ENCODE results near the gene IRX3. TPM values are rescaled to one million over a fixed set of nuclear protein-coding genes. Genes with fewer than 3 reads are reported as not detected.

IRX3 gene
- total and polyA plus RNA-seq, 4 experiments from 2014 or later = not detected

GRCh38 chr16:54281535-54282201 lies 4.9 kb downstream of the IRX3 start:
- H3K9me3 Mint-ChIP-seq = peaks cover 0 to 2% (median 0%) of the 10 kb centered on the region in 8 donors
- no peak for DNase-seq
- H3K27ac Mint-ChIP-seq = no peak overlapping the region
- peak overlapping the region in 2 of 8 donors; percentile 25 to 62 for H3K4me3 Mint-ChIP-seq
- H3K9me3 ChIP-seq (ENCODE audit: control insufficient read depth in 1 of 2, low read length in 2 of 2) = no peaks in the 10 kb centered on the region
- peaks cover 11 to 35% (median 19%) of the 10 kb centered on the region in 4 donors for H3K4me1 Mint-ChIP-seq
- no peaks in the 10 kb centered on the region for H3K36me3 Mint-ChIP-seq
- ChIA-PET CTCF (ENCODE audit: partially characterized antibody) (no interaction called here), POLR2A (ENCODE audit: partially characterized antibody) (no interaction called here)
- no peaks in the 10 kb centered on the region for H3K4me1 ChIP-seq (ENCODE audit: insufficient read depth, low read length)
- H3K27me3 Mint-ChIP-seq = peaks cover 43 to 46% of the 10 kb centered on the region in 2 donors
- peaks cover 6% of the 10 kb centered on the region for H3K27me3 ChIP-seq (ENCODE audit: insufficient read depth, low read length)
- no peak overlapping the region for H3K4me3 ChIP-seq (ENCODE audit: low read length in 2 of 2)
- no peak overlapping the region for H3K27ac ChIP-seq (ENCODE audit: low read depth, low read length)
- intact Hi-C loops (cut with micrococcal nuclease) = no loop called here
- H3K36me3 ChIP-seq (ENCODE audit: insufficient read depth, low read length) = no peaks in the 10 kb centered on the region

GRCh38 chr16:54280751-54281150 lies 5.8 kb downstream of the IRX3 start:
- no peak overlapping the region for H3K4me3 ChIP-seq (ENCODE audit: low read length in 2 of 2)
- peaks cover 6% of the 10 kb centered on the region for H3K27me3 ChIP-seq (ENCODE audit: insufficient read depth, low read length)
- intact Hi-C loops (cut with micrococcal nuclease) = no loop called here
- Mint-ChIP-seq H3K27me3 (peaks cover 39 to 45% of the 10 kb centered on the region in 2 donors), H3K36me3 (no peaks in the 10 kb centered on the region), H3K4me3 (peak overlapping the region in 1 of 8 donors; percentile 24), H3K4me1 (peaks cover 8 to 30% (median 15%) of the 10 kb centered on the region in 4 donors), H3K27ac (no peak overlapping the region), H3K9me3 (peaks cover 0 to 2% (median 0%) of the 10 kb centered on the region in 8 donors)
- DNase-seq = no peak
- ChIA-PET CTCF (ENCODE audit: partially characterized antibody) (no interaction called here), POLR2A (ENCODE audit: partially characterized antibody) (no interaction called here)
- H3K36me3 ChIP-seq (ENCODE audit: insufficient read depth, low read length) = no peaks in the 10 kb centered on the region
- no peaks in the 10 kb centered on the region for H3K4me1 ChIP-seq (ENCODE audit: insufficient read depth, low read length)
- H3K9me3 ChIP-seq (ENCODE audit: control insufficient read depth in 1 of 2, low read length in 2 of 2) = no peaks in the 10 kb centered on the region
- H3K27ac ChIP-seq (ENCODE audit: low read depth, low read length) = no peak overlapping the region

- Histone ChIP-seq H3K27me3 (ENCODE audit: insufficient read depth, low read length) (peaks cover 6% of the 10 kb centered on the region), H3K27ac (ENCODE audit: low read depth, low read length) (no peak overlapping the region), H3K4me3 (ENCODE audit: low read length in 2 of 2) (no peak overlapping the region), H3K36me3 (ENCODE audit: insufficient read depth, low read length) (no peaks in the 10 kb centered on the region), H3K4me1 (ENCODE audit: insufficient read depth, low read length) (no peaks in the 10 kb centered on the region), H3K9me3 (ENCODE audit: control insufficient read depth in 1 of 2, low read length in 2 of 2) (no peaks in the 10 kb centered on the region)
- H3K36me3 Mint-ChIP-seq = no peaks in the 10 kb centered on the region
- H3K27ac Mint-ChIP-seq = peak overlapping the region in 1 of 7 donors; percentile 17
- H3K4me1 Mint-ChIP-seq = peaks cover 3 to 12% (median 5%) of the 10 kb centered on the region in 4 donors
- H3K27me3 Mint-ChIP-seq = peaks cover 30 to 37% of the 10 kb centered on the region in 2 donors
- ChIA-PET CTCF (ENCODE audit: partially characterized antibody) (no interaction called here), POLR2A (ENCODE audit: partially characterized antibody) (no interaction called here)
- peaks cover 0 to 6% (median 0%) of the 10 kb centered on the region in 8 donors for H3K9me3 Mint-ChIP-seq
- H3K4me3 Mint-ChIP-seq = no peak overlapping the region
- no peak for DNase-seq
- intact Hi-C loops (cut with micrococcal nuclease) = no loop called here
Observed at GRCh38 chr16:54277845-54278703, 8.5 kb downstream of the IRX3 start.

GRCh38 chr16:54275956-54276355 lies 10.6 kb downstream of the IRX3 start:
- Histone ChIP-seq H3K9me3 (ENCODE audit: control insufficient read depth in 1 of 2, low read length in 2 of 2) (no peaks in the 10 kb centered on the region), H3K4me3 (ENCODE audit: low read length in 2 of 2) (no peak overlapping the region), H3K27me3 (ENCODE audit: insufficient read depth, low read length) (peaks cover under 1% of the 10 kb centered on the region), H3K4me1 (ENCODE audit: insufficient read depth, low read length) (no peaks in the 10 kb centered on the region), H3K36me3 (ENCODE audit: insufficient read depth, low read length) (no peaks in the 10 kb centered on the region), H3K27ac (ENCODE audit: low read depth, low read length) (no peak overlapping the region)
- no peak for DNase-seq
- H3K4me3 Mint-ChIP-seq = no peak overlapping the region
- no peak overlapping the region for H3K27ac Mint-ChIP-seq
- ChIA-PET POLR2A (ENCODE audit: partially characterized antibody) (no interaction called here), CTCF (ENCODE audit: partially characterized antibody) (no interaction called here)
- H3K4me1 Mint-ChIP-seq = peaks cover 0 to 4% (median under 1%) of the 10 kb centered on the region in 4 donors
- intact Hi-C loops (cut with micrococcal nuclease) = no loop called here
- H3K9me3 Mint-ChIP-seq = peaks cover 0 to 6% (median 0%) of the 10 kb centered on the region in 8 donors
- H3K27me3 Mint-ChIP-seq = peaks cover 17 to 28% of the 10 kb centered on the region in 2 donors
- no peaks in the 10 kb centered on the region for H3K36me3 Mint-ChIP-seq

GRCh38 chr16:54273566-54273965 lies 13.0 kb downstream of the IRX3 start:
- CTCF ChIA-PET (ENCODE audit: partially characterized antibody) = no interaction called here
- intact Hi-C loops (cut with micrococcal nuclease) = no loop called here

GRCh38 chr16:54270711-54271110 lies 15.9 kb downstream of the IRX3 start:
- DNase-seq = no peak
- H3K27me3 Mint-ChIP-seq = peaks cover 11 to 17% of the 10 kb centered on the region in 2 donors
- intact Hi-C loops (cut with micrococcal nuclease) = no loop called here
- H3K9me3 Mint-ChIP-seq = peaks cover 0 to 4% (median 0%) of the 10 kb centered on the region in 8 donors
- no peak overlapping the region for H3K4me3 ChIP-seq (ENCODE audit: low read length in 2 of 2)
- H3K36me3 Mint-ChIP-seq = no peaks in the 10 kb centered on the region
- CTCF ChIA-PET (ENCODE audit: partially characterized antibody) = no interaction called here
- H3K27ac Mint-ChIP-seq = no peak overlapping the region
- H3K4me1 Mint-ChIP-seq = no peaks in the 10 kb centered on the region
- no peak overlapping the region for H3K4me3 Mint-ChIP-seq
- no peaks in the 10 kb centered on the region for H3K27me3 ChIP-seq (ENCODE audit: insufficient read depth, low read length)
- no peaks in the 10 kb centered on the region for H3K9me3 ChIP-seq (ENCODE audit: control insufficient read depth in 1 of 2, low read length in 2 of 2)
- no peaks in the 10 kb centered on the region for H3K4me1 ChIP-seq (ENCODE audit: insufficient read depth, low read length)
- no peak overlapping the region for H3K27ac ChIP-seq (ENCODE audit: low read depth, low read length)
- H3K36me3 ChIP-seq (ENCODE audit: insufficient read depth, low read length) = no peaks in the 10 kb centered on the region
- POLR2A ChIA-PET (ENCODE audit: partially characterized antibody) = no interaction called here

More at GRCh38 chr16:54273566-54273965, 13.0 kb downstream of the IRX3 start:
- POLR2A ChIA-PET (ENCODE audit: partially characterized antibody) = no interaction called here
- Histone ChIP-seq H3K27ac (ENCODE audit: low read depth, low read length) (no peak overlapping the region), H3K4me1 (ENCODE audit: insufficient read depth, low read length) (no peaks in the 10 kb centered on the region), H3K9me3 (ENCODE audit: control insufficient read depth in 1 of 2, low read length in 2 of 2) (no peaks in the 10 kb centered on the region), H3K27me3 (ENCODE audit: insufficient read depth, low read length) (no peaks in the 10 kb centered on the region), H3K4me3 (ENCODE audit: low read length in 2 of 2) (no peak overlapping the region), H3K36me3 (ENCODE audit: insufficient read depth, low read length) (no peaks in the 10 kb centered on the region)
- peaks cover 0 to 6% (median 0%) of the 10 kb centered on the region in 8 donors for H3K9me3 Mint-ChIP-seq
- no peak overlapping the region for H3K27ac Mint-ChIP-seq
- peaks cover 0 to 2% (median 0%) of the 10 kb centered on the region in 4 donors for H3K4me1 Mint-ChIP-seq
- no peak overlapping the region for H3K4me3 Mint-ChIP-seq
- DNase-seq = no peak
- peaks cover 4 to 22% of the 10 kb centered on the region in 2 donors for H3K27me3 Mint-ChIP-seq
- H3K36me3 Mint-ChIP-seq = no peaks in the 10 kb centered on the region

- H3K36me3 ChIP-seq (ENCODE audit: insufficient read depth, low read length) = no peaks in the 10 kb centered on the region
- intact Hi-C loops (cut with micrococcal nuclease) = no loop called here
- Mint-ChIP-seq H3K4me3 (no peak overlapping the region), H3K9me3 (peaks cover 0 to 5% (median 0%) of the 10 kb centered on the region in 8 donors), H3K36me3 (no peaks in the 10 kb centered on the region), H3K27me3 (peaks cover 15 to 17% of the 10 kb centered on the region in 2 donors), H3K27ac (no peak overlapping the region), H3K4me1 (no peaks in the 10 kb centered on the region)
- H3K9me3 ChIP-seq (ENCODE audit: control insufficient read depth in 1 of 2, low read length in 2 of 2) = no peaks in the 10 kb centered on the region
- ChIA-PET CTCF (ENCODE audit: partially characterized antibody) (no interaction called here), POLR2A (ENCODE audit: partially characterized antibody) (no interaction called here)
- H3K4me3 ChIP-seq (ENCODE audit: low read length in 2 of 2) = no peak overlapping the region
- no peaks in the 10 kb centered on the region for H3K4me1 ChIP-seq (ENCODE audit: insufficient read depth, low read length)
- no peak overlapping the region for H3K27ac ChIP-seq (ENCODE audit: low read depth, low read length)
- no peak for DNase-seq
- H3K27me3 ChIP-seq (ENCODE audit: insufficient read depth, low read length) = no peaks in the 10 kb centered on the region
Observed at GRCh38 chr16:54269461-54269860, 17.1 kb downstream of the IRX3 start.
